Naive thymus-derived CD8-positive, alpha-beta T cell (primary cell): Measurements from ENCODE around the gene DMXL2. TPM values are rescaled to one million over a fixed set of nuclear protein-coding genes. Genes with fewer than 3 reads are reported as not detected.

Source experiments
- ATAC-seq, 2 donors: fragments of 150-1000 bp; cut with Tn5 transposase in 1 of 2; sonication (Bioruptor Pico), chemical (Tn5 transposase) in 1 of 2; 1 replicate in 1 of 2; 2 replicates in 1 of 2; pipeline ENCODE4 v1.10.0; 2021; ENCODE audit warnings: mild to moderate bottlenecking in 2 of 2, moderate library complexity in 2 of 2
- POLR2A ChIA-PET: fragments of 350-600 bp; sonication (Branson Sonifier 250); formaldehyde crosslinking; loops from one replicate; lab custom pipeline; 2021; ENCODE audit warnings: antibody characterized with exemption; lab: Charles Lee
- DNase-seq, 10 donors: peaks; one replicate each; pipeline versions ENCODE4 v3.0.0 to v3.0.0-alpha.2; 2020 to 2022
- H3K27ac Mint-ChIP-seq, 10 donors: one replicate each; pipeline ENCODE4 v1.8.0; 2020 to 2022; ENCODE audit warnings: mild to moderate bottlenecking in 10 of 10, mixed read lengths in 10 of 10, moderate library complexity in 4 of 10, inconsistent platforms in 1 of 10
- H3K27me3 Mint-ChIP-seq, 5 donors: one replicate each; pipeline ENCODE4 v1.8.0; 2021 to 2022; ENCODE audit warnings: mixed read lengths in 5 of 5
- H3K36me3 Mint-ChIP-seq, 3 donors: one replicate each; pipeline ENCODE4 v1.8.0; 2020 to 2022; ENCODE audit warnings: mixed read lengths in 3 of 3, mild to moderate bottlenecking in 2 of 3, inconsistent platforms in 1 of 3
- H3K4me1 Mint-ChIP-seq, 4 donors: one replicate each; pipeline ENCODE4 v1.8.0; 2021 to 2022; ENCODE audit warnings: mixed read lengths in 4 of 4
- H3K4me3 Mint-ChIP-seq, 10 donors: one replicate each; pipeline ENCODE4 v1.8.0; 2020 to 2022; ENCODE audit warnings: mild to moderate bottlenecking in 10 of 10, mixed read lengths in 10 of 10, moderate library complexity in 6 of 10, inconsistent platforms in 1 of 10
- H3K9me3 Mint-ChIP-seq, 9 donors: one replicate each; pipeline ENCODE4 v1.8.0; 2020 to 2022; ENCODE audit warnings: mixed read lengths in 9 of 9, mild to moderate bottlenecking in 3 of 9, inconsistent platforms in 1 of 9, moderate library complexity in 1 of 9
- polyA plus RNA-seq, 3 donors: library from polyadenylated mRNA; unstranded; fragments of 300-500 nt; fragmentation: Illumina TruSeq; gene quantifications; one replicate each; pipeline ENCODE4 v1.2.3, GENCODE V29; 2021
- total RNA-seq, 8 experiments: library from RNA in 2 of 8; stranded (reverse) in 2 of 8; gene quantifications; one replicate each; pipeline ENCODE4 v1.2.3 and lab custom pipeline; 2021 to 2026

DMXL2 gene
- total and polyA plus RNA-seq, 5 experiments from 2014 or later: 0.68 to 10.2 (median 1.7) TPM

GRCh38 chr15:51496246-51496645 is 126.3 kb downstream of the DMXL2 start:
- Mint-ChIP-seq H3K9me3 (no peaks in the 10 kb centered on the region), H3K36me3 (peaks cover 0 to 20% (median 4%) of the 10 kb centered on the region in 3 donors), H3K27me3 (no peaks in the 10 kb centered on the region), H3K27ac (no peak overlapping the region), H3K4me1 (peaks cover 0 to 2% (median 0%) of the 10 kb centered on the region in 4 donors), H3K4me3 (no peak overlapping the region)
- POLR2A ChIA-PET: no interaction called here
- ATAC-seq: no peak
- DNase-seq: no peak

DNA sequence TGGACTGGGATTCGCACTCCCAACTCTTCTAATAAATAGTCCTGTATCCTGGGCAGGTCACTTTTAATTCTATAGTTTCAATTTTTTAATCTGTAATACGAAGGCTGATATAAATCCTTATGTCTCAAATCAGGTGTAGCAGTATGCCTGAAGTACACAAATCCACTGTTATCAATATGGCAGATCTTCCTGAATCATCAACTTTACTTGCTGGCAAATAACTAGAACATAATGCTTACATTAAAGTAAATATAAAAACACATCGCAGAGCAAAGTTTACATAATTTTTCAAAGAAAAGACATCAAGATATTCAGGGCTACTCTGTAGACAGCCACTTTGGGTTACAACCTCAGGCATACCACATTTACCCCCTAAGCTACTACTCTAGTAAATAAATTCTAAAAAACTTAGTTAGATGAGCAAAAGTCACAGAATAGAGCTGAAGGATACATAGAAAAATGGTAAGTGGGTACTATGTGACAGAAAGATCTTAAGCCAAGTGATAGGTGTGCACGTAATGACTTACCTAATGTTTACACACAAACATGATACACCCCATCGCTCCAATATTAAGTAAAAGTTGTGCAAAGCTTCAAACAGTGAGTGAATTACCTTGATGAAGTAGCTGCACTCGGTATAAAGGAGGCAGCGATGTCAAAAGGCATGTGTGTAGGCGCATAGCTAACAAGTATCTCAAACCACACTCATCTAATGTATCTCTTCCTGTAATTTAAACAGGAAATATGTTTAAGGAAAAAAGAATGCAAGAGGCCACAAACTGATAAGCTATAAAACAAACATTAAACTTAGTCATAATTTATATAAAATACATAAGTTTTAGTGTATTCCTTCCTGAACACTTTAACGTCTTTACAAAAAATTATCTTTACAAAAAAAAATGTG is 127.9 kb downstream of the DMXL2 start:
- Mint-ChIP-seq H3K27me3 (no peaks in the 10 kb centered on the region), H3K9me3 (no peaks in the 10 kb centered on the region), H3K4me3 (no peak overlapping the region), H3K4me1 (peaks cover 0 to 2% (median 0%) of the 10 kb centered on the region in 4 donors), H3K27ac (no peak overlapping the region), H3K36me3 (peaks cover 6 to 24% (median 11%) of the 10 kb centered on the region in 3 donors)
- no peak for ATAC-seq
- DNase-seq: no peak
- POLR2A ChIA-PET: no interaction called here

- no peak overlapping the region for H3K4me3 Mint-ChIP-seq
- DNase-seq (no peak), ATAC-seq (no peak)
- no peaks in the 10 kb centered on the region for H3K9me3 Mint-ChIP-seq
- no peaks in the 10 kb centered on the region for H3K27me3 Mint-ChIP-seq
- peaks cover 6 to 22% (median 12%) of the 10 kb centered on the region in 3 donors for H3K36me3 Mint-ChIP-seq
- H3K4me1 Mint-ChIP-seq: peaks cover 0 to 2% (median 0%) of the 10 kb centered on the region in 4 donors
- POLR2A ChIA-PET: no interaction called here
- H3K27ac Mint-ChIP-seq: no peak overlapping the region
These were observed 128.7 kb downstream of the DMXL2 start for GRCh38 chr15:51493892-51494291.

GRCh38 chr15:51492528-51492927 is 130.0 kb downstream of the DMXL2 start:
- ATAC-seq (no peak), DNase-seq (no peak)
- Mint-ChIP-seq H3K27me3 (no peaks in the 10 kb centered on the region), H3K4me3 (no peak overlapping the region), H3K27ac (no peak overlapping the region), H3K9me3 (peaks cover 0 to 4% (median 0%) of the 10 kb centered on the region in 9 donors), H3K4me1 (peaks cover 0 to 2% (median 0%) of the 10 kb centered on the region in 4 donors), H3K36me3 (peaks cover 13 to 31% (median 23%) of the 10 kb centered on the region in 3 donors)
- POLR2A ChIA-PET: no interaction called here

DNA sequence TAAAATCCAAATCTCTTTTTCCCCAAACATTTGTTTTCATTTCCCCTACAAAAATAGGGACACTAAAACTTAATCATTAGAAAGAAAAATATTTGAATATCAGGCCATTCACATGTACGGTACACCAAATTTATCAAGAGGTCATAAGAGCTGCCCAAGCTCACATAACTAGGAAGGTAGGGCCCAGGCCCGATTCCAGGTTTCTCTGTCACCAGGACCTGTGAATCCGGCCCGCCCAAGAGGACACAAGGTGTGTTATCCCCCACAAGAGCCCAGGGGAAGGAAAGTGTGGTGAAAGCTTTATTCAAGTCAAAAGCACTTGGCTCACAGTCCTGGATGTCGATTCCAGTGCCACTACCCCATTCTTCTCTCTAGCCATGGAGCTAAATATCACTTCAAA is 130.6 kb downstream of the DMXL2 start:
- Mint-ChIP-seq H3K27me3 (no peaks in the 10 kb centered on the region), H3K9me3 (peaks cover 0 to 5% (median 0%) of the 10 kb centered on the region in 9 donors), H3K4me1 (peaks cover 0 to 2% (median 0%) of the 10 kb centered on the region in 4 donors), H3K27ac (no peak overlapping the region), H3K4me3 (no peak overlapping the region), H3K36me3 (peaks cover 14 to 35% (median 28%) of the 10 kb centered on the region in 3 donors)
- POLR2A ChIA-PET: no interaction called here
- ATAC-seq: no peak
- DNase-seq: no peak

DNA sequence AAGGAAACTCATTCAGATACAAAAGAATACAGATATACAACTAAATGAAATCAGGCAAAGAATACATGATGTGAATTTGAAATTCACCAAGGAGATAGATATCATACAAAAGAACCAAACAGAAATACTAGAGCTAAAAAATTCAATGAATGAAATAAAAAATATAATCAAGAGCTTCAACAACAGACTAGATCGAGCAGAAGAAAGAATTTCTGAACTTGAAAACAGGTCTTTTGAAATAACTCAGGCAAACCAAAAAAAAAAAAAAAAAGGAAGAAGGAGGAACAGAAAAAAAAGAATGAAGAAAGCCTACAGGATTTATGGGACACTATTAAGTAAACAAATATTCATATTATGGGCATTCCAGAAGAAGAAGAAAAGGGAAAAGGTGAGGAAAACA is 137.8 kb downstream of the DMXL2 start:
- ATAC-seq: no peak
- POLR2A ChIA-PET: no interaction called here
- H3K36me3 Mint-ChIP-seq: peaks cover 32 to 68% (median 40%) of the 10 kb centered on the region in 3 donors

GRCh38 chr15:51483985-51484384 is 138.6 kb downstream of the DMXL2 start:
- H3K27me3 Mint-ChIP-seq: no peaks in the 10 kb centered on the region
- no peak overlapping the region for H3K27ac Mint-ChIP-seq
- ATAC-seq (no peak), DNase-seq (no peak)
- peaks cover 0 to 1% (median 0%) of the 10 kb centered on the region in 4 donors for H3K4me1 Mint-ChIP-seq
- no peak overlapping the region for H3K4me3 Mint-ChIP-seq
- POLR2A ChIA-PET: no interaction called here
- H3K36me3 Mint-ChIP-seq: peaks cover 32 to 64% (median 39%) of the 10 kb centered on the region in 3 donors
- H3K9me3 Mint-ChIP-seq: peaks cover 12 to 40% (median 20%) of the 10 kb centered on the region in 9 donors

More for the DNA sequence above, 137.8 kb downstream of the DMXL2 start:
- DNase-seq: no peak
- Mint-ChIP-seq H3K27ac (no peak overlapping the region), H3K4me3 (no peak overlapping the region), H3K4me1 (peaks cover 0 to 1% (median 0%) of the 10 kb centered on the region in 4 donors), H3K9me3 (peaks cover 12 to 40% (median 20%) of the 10 kb centered on the region in 9 donors), H3K27me3 (no peaks in the 10 kb centered on the region)

DNA sequence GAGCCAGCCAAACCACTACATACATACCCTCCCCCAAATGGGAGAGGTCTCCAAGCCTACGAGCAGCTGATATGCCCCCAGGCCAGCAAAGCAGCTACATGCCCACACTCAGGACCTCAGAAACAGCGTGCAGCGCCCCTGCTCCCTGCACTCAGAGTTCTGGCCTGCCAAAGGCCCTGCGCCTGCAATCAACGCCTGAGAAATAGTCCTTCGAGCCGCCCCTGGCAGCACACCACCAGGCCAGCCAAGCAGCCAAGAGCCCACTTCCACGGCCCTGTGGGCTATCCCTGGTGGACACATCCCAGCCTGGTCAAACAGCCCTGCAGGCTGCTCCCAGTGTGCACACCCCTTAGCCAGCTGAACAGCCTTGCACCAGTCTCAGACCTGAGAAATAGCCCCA is 139.1 kb downstream of the DMXL2 start:
- H3K27ac Mint-ChIP-seq: no peak overlapping the region
- H3K9me3 Mint-ChIP-seq: peaks cover 12 to 40% (median 20%) of the 10 kb centered on the region in 9 donors
- DNase-seq (no peak), ATAC-seq (no peak)
- no peak overlapping the region for H3K4me3 Mint-ChIP-seq
- H3K27me3 Mint-ChIP-seq: no peaks in the 10 kb centered on the region
- peaks cover 0 to 1% (median 0%) of the 10 kb centered on the region in 4 donors for H3K4me1 Mint-ChIP-seq
- POLR2A ChIA-PET: no interaction called here
- H3K36me3 Mint-ChIP-seq: peaks cover 32 to 60% (median 35%) of the 10 kb centered on the region in 3 donors

DNA sequence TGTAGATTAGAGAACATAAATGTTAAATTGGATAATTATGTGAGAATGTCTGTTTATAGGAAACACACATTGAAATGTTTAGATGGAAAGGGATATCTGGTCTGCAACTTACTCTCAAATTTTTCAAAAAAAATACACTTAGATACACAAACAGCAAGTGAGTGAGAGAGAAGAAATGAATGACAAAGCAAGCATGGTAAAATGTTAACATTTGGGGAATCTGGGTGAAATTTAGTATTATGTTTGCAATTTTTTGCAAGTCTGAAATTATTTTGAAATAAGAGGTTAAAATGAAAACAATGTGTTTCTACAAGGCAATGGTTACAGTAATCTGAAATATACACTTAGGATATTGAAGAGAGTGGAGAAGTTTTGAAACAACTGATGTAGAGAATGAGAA is 146.8 kb downstream of the DMXL2 start:
- POLR2A ChIA-PET: no interaction called here
- no peak overlapping the region for H3K27ac Mint-ChIP-seq
- no peaks in the 10 kb centered on the region for H3K9me3 Mint-ChIP-seq
- no peak overlapping the region for H3K4me3 Mint-ChIP-seq
- DNase-seq (no peak), ATAC-seq (no peak)
- no peaks in the 10 kb centered on the region for H3K27me3 Mint-ChIP-seq
- H3K4me1 Mint-ChIP-seq: no peaks in the 10 kb centered on the region
- H3K36me3 Mint-ChIP-seq: peaks cover 0 to 29% (median 20%) of the 10 kb centered on the region in 3 donors

- Mint-ChIP-seq H3K27me3 (no peaks in the 10 kb centered on the region), H3K4me3 (no peak overlapping the region), H3K9me3 (no peaks in the 10 kb centered on the region), H3K27ac (no peak overlapping the region), H3K4me1 (no peaks in the 10 kb centered on the region), H3K36me3 (peaks cover 0 to 18% (median 11%) of the 10 kb centered on the region in 3 donors)
- DNase-seq (no peak), ATAC-seq (no peak)
- POLR2A ChIA-PET: no interaction called here
These were observed 152.1 kb downstream of the DMXL2 start for GRCh38 chr15:51470512-51470911.

GRCh38 chr15:51460796-51461195 is 161.8 kb downstream of the DMXL2 start:
- ATAC-seq: no peak
- no peaks in the 10 kb centered on the region for H3K4me1 Mint-ChIP-seq

DNA sequence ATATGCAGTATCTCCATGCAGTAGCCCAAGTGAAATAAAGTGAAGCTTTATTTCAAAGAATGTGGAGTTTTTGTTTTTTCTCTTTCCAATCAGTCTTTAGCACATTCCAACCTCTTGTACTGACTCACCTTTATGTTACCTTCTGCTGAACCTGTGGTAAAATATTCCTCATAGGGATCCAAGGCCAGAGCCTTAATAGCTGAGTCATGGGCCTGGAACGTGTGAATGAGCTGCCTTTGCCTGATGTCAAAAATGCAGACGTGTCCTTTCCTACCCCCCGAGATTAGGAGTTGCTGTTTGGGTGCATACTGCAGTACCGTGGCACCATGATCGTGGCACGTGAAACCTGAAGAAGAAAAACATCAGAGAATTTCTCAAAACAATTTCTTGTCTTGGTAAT is 172.6 kb downstream of the DMXL2 start:
- H3K36me3 Mint-ChIP-seq: peaks cover 14 to 28% (median 23%) of the 10 kb centered on the region in 3 donors
- H3K4me3 Mint-ChIP-seq: no peak overlapping the region
- DNase-seq: no peak
- H3K27ac Mint-ChIP-seq: no peak overlapping the region
- no peaks in the 10 kb centered on the region for H3K9me3 Mint-ChIP-seq
- POLR2A ChIA-PET: no interaction called here
- ATAC-seq: no peak
- H3K27me3 Mint-ChIP-seq: no peaks in the 10 kb centered on the region
- H3K4me1 Mint-ChIP-seq: no peaks in the 10 kb centered on the region

More at GRCh38 chr15:51460796-51461195, 161.8 kb downstream of the DMXL2 start:
- H3K27me3 Mint-ChIP-seq: no peaks in the 10 kb centered on the region
- H3K27ac Mint-ChIP-seq: no peak overlapping the region
- POLR2A ChIA-PET: no interaction called here
- no peak for DNase-seq
- H3K4me3 Mint-ChIP-seq: no peak overlapping the region
- H3K36me3 Mint-ChIP-seq: peaks cover 3 to 38% (median 38%) of the 10 kb centered on the region in 3 donors
- no peaks in the 10 kb centered on the region for H3K9me3 Mint-ChIP-seq

GRCh38 chr15:51448622-51449399 is 173.8 kb downstream of the DMXL2 start:
- H3K27me3 Mint-ChIP-seq: no peaks in the 10 kb centered on the region
- H3K36me3 Mint-ChIP-seq: peaks cover 14 to 28% (median 22%) of the 10 kb centered on the region in 3 donors
- no peak for DNase-seq
- H3K4me1 Mint-ChIP-seq: no peaks in the 10 kb centered on the region
- H3K4me3 Mint-ChIP-seq: no peak overlapping the region
- no peak for ATAC-seq
- POLR2A ChIA-PET: no interaction called here
- no peaks in the 10 kb centered on the region for H3K9me3 Mint-ChIP-seq
- H3K27ac Mint-ChIP-seq: no peak overlapping the region
